GM12801 (cell line): ENCODE results near the gene CALCOCO2.

ENCODE experiments used
- TF ChIP-seq, protein P1 (sequence below): IDR thresholded peaks from one replicate; pipeline ENCODE4 v1.5.1; 2011; ENCODE audit warnings: control low read depth; ENCODE audit not compliant: insufficient read length; ENCODE audit errors: extremely low read depth

The CALCOCO2 gene

GRCh38 chr17:48873209-48873608 lies 42.4 kb downstream of the CALCOCO2 start:
- TF ChIP-seq, protein P1, sequence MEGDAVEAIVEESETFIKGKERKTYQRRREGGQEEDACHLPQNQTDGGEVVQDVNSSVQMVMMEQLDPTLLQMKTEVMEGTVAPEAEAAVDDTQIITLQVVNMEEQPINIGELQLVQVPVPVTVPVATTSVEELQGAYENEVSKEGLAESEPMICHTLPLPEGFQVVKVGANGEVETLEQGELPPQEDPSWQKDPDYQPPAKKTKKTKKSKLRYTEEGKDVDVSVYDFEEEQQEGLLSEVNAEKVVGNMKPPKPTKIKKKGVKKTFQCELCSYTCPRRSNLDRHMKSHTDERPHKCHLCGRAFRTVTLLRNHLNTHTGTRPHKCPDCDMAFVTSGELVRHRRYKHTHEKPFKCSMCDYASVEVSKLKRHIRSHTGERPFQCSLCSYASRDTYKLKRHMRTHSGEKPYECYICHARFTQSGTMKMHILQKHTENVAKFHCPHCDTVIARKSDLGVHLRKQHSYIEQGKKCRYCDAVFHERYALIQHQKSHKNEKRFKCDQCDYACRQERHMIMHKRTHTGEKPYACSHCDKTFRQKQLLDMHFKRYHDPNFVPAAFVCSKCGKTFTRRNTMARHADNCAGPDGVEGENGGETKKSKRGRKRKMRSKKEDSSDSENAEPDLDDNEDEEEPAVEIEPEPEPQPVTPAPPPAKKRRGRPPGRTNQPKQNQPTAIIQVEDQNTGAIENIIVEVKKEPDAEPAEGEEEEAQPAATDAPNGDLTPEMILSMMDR: no peak

- TF ChIP-seq, protein P1: no peak
Observed at GRCh38 chr17:48873696-48874443, 43.0 kb downstream of the CALCOCO2 start.

DNA sequence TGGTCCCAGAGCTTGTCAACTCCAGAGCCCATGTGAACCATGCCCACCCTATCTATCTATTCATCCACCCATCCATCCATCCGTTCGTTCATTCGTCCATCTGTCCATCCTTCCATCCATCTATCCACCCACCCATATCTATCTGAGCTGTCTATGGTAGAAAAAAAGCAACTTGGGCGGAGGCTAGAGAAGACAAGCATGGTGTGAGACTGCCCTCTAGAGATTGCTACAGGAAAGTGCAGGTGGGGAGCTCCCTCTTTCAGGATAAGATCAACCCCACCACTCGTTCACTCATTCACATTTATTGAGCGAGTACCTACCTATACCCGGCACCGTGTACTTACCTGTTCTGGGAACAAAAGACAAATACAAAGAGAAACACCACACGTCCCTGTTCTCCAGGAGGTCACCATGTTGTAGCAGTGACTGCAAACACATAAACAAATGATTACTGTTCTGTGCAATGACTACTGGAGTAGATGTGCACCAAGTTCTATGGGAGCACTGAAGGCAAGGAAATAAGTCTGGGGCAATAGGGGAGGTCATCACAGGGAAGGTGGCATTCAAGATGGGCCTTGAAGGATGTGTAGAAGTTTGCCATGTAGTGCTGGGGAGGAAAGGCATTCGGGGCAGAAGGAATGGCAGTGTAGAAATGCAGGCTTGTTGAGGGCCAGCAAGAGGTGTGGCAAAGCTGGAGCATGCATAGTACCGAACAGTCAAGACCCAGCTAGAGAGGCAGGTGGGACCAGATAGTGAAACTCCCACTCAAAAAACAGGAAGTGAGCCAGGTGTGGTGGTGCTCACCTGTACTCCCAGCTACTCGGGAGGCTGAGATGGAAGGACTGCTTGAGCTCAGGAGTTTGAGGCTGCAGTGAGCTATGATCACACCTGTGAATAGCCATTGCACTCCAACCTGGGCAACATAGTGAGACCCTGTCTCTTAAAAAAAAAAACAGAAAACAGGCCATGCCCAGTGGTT lies 48.4 kb downstream of the CALCOCO2 start:
- TF ChIP-seq, protein P1: peak; percentile 94

GRCh38 chr17:48882272-48882671 lies 51.4 kb downstream of the CALCOCO2 start:
- TF ChIP-seq, protein P1: no peak

DNA sequence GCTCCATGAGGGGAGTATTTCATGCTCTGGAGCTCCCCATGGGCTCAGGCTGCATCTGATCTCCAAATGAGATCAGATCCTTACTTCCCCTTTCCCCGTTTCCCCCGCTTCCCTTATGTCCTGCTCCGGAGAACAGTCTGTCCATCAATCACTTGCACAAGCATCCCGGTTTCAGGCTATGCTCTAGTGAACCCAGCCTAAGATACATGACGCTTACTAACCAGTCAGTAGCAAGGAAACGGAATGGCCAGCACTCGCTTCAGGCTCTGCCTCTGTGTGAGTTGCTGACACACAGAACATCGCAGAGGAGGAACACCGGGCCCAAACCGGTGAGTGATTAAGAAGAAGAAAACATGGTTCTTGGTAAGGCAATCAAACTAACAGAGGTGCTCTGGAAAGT lies 52.3 kb downstream of the CALCOCO2 start:
- TF ChIP-seq, protein P1: no peak

GRCh38 chr17:48890086-48890485 lies 59.3 kb downstream of the CALCOCO2 start:
- TF ChIP-seq, protein P1: no peak

- TF ChIP-seq, protein P1: no peak
Observed at GRCh38 chr17:48892940-48893645, 62.3 kb downstream of the CALCOCO2 start.
